HG03439 (cell line): ENCODE results near the gene RASAL1.
"Not testable (repeated sequence)": the region's sequence is repeated elsewhere in the genome, so short reads cannot be mapped to it uniquely, and the experiment has no call there.

Experiments
- ATAC-seq: cut with Tn5 transposase; IDR thresholded peaks from one replicate; pipeline ENCODE4 v1.9.1; 2021; ENCODE audit warnings: mild to moderate bottlenecking, moderate library complexity; ENCODE audit not compliant: unreplicated experiment

The RASAL1 gene

DNA sequence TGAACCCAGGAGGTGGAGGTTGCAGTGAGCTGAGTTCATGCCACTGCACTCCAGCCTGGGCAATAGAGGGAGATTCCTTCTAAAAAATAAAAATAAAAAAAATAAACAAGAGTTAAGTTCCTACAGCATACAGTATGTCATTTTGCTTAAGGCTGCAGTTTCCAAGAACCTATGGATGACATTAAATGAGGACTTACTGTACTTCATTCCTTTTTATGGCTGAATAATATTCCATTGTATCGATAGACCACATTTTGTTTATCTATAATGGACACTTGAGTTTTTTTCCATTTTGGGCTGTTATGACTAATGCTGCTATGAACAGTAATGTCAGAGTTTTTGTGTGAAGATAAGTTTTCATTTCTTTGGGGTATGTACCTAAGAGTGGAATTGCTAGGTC is 17.4 kb downstream of the RASAL1 start:
- no peak for ATAC-seq

DNA sequence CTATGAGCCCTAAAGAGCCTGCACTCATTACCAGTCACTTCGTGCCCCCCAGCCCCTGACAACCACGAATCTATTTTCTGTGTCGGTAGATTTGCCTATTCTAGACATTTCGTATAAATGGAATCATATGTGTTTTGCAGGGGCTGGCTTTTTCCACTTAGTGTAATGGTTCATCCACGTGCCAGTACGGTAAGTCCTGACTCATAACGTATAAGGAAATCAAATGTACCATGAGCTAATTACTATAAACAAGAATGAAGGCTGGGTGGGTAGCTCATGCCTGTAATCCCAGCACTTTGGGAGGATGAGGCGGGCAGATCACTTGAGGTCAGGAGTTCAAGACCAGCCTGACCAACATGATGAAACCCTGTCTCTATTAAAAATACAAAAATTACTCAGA is 17.9 kb downstream of the RASAL1 start:
- not testable (repeated sequence) for ATAC-seq

DNA sequence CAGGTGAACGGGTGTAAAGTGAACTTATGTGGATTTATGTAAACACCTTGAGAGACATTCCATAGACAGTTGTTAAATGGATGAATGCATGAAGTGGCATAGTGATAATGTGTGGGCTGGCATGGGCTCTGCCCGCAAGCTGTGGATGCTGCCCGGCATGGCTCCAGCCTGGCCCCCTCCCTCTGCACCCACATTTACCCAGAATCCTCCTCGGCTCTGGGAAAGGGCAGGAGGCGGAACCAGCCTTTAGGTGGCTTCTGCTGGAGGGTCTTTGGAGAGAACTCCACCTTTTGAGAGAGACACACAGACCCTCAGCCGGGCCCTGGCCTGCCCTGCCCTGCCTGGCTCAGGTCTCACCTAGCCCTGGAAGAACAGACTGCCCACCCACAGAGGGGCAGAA is 18.7 kb downstream of the RASAL1 start:
- ATAC-seq: no peak

GRCh38 chr12:113115455-113116126 is 20.0 kb downstream of the RASAL1 start:
- ATAC-seq: no peak

DNA sequence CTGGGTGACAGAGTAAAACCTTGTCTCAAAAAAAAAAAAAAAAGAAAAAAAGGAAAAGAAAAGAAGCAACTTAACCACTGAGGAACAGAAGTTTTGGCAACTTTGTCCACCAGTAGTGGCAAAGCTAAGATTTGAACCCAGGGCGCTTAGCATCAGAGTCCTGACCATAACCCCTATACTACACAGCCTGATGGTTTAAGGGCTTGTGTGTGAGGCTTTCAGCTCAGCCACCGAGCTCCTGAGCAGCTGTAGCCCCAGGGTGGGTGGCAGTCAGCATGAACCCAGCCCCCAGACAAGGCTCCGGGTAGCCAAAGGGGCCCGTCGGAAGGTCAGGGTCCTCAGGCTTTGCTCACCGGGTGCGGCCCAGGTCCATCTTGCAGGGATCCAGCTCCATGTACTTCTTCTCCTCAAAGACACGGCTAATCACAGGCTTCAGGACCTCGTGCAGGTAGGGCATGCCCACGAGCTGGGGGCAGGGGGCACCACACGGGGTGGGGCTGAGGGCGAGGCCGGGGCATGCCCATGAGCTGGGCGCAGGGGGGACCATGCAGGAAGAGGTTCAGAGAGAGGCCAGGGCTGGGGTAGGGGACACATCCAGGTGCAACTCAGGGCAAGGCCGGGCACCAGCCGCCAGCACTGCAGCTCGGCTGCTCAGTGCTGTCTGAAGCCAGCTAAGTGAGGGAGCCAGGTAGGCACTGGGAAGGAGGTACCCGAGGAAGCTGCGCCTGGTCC is 20.9 kb downstream of the RASAL1 start:
- ATAC-seq: no peak

DNA sequence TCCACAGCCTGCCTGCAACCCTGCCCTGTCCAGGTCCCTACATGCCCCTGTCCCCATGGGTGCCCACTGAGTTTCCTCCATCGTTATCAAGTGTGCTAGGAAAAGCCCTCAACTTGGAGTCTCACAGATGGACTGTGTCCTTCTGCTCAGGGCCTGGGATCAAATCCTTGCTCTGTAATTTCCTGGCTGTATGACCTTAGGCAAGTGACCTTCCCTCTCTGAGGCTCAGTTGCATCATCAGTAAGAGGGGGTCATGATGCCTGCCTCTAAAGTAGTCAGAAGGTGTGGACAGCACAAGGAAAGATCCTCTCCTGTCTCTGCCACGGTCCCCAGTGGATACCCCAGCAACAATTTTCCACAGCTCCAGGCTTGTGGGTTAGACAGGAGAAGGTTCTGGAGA is 22.2 kb downstream of the RASAL1 start:
- no peak for ATAC-seq

DNA sequence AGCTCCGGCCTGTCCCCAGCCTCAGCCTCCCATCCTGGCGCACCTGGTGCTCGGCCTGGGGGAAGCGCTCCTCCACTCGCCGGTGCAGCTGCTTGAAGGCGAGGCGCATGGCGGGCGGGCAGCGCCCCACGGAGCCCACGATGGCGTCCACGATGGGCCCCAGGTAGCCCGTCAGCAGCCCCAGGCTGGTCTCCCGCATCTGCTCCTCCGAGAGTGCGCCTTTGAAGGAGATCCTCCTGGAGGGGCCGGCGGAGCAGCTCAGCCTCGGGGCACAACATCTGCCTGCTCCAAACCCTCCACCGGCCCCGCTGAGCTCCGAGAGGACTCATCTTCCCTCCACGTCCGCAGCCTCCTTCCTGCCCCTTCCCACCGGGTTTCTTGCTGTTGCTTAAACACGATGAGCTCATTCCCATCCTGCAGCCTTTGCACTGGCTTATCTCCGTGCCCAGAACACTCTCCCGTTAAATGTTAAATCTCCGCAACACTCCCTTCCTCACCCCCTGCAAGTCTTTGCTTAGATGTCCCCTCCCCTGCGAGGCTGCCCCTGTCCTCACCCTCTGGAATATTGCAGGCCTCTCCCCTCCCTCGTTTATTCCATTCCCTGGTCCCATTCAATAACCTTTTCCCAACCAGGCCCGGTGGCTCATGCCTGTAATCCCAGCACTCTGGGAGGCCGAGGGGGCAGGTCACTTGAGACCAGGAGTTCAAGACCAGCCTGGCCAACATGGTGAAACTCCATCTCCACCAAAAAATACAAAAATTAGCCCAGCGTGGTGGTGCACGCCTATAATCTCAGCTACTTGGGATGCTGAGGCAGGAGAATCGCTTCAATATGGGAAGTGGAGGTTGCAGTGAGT is 23.3 kb downstream of the RASAL1 start:
- ATAC-seq: no peak

DNA sequence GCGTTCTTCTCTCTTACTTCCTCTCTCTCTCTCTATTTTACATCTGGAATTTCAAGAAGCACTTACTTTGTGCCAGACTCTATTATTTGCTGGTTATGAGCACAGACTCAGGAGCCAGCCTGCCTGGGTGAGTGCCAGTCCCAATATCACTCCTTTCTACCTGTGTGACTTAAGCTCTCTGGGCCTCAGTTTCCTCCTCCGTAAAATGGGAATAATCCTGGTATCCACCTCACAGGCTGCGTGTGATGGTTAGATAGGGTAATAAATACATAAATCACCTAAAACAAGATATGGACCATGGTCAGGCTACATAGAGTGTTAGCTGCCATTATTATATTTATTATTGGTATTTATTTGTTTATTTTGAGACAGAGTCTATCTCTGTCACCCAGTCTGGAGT is 24.3 kb downstream of the RASAL1 start:
- no peak for ATAC-seq

DNA sequence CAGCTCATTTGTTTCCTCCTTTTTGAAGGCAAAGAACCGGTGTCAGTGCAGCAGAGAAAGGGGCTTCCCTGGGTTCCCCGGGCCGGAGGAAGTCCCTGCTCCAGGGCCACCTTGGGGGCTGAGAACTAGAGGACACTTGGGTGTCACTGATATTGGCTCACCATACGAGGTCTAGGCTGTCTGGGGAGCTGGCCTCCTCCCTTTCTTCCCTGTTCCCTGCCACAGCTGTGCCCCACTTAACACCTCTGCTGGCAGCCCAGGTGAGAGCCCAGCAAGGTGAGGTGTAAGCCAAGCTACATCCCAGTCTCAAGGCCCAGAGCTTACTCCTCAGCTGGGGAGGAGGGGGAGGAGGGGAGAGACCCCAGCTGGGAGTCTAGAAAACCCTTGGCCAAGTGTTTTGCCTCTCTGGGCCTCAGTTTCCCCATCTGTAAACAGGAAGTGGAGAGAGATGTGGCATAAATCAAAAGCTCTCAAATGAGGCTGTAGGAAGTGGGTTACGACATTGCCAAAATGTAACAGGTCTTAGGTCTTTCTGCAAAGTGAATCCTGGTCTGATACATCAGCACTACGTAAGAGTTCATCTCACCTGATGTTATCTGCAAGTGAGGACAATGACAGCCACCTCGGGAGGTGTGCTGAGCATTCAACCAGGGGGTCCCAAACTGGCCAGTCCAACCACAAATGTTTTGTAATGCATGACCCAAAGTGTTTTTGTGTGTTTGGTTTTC is 25.5 kb downstream of the RASAL1 start:
- no peak for ATAC-seq

GRCh38 chr12:113109360-113109759 is 26.2 kb downstream of the RASAL1 start:
- ATAC-seq: no peak

- no peak for ATAC-seq
Measured at GRCh38 chr12:113108308-113108707, 27.3 kb downstream of the RASAL1 start.

DNA sequence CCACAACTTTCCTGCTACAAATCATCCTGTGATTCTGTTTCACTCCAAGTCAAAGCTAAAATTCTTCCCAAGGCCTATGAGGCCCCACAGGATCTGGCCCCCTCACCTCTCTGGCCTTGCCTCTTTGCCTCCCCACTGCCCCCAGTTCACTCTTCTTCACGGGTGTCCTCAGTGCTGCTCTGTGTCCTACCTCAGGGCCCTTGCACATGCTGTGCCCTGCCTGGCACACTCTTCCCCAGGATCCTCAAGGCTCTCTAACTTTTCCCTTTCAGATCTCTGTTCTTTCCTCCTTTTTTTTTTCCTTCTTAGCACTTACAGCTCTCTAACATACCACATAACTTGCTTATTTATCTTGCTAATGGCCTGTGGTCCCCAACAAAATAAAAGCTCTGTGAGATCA is 29.2 kb downstream of the RASAL1 start:
- ATAC-seq: no peak

- ATAC-seq: no peak
Measured at GRCh38 chr12:113105606-113106271, 29.8 kb downstream of the RASAL1 start.

DNA sequence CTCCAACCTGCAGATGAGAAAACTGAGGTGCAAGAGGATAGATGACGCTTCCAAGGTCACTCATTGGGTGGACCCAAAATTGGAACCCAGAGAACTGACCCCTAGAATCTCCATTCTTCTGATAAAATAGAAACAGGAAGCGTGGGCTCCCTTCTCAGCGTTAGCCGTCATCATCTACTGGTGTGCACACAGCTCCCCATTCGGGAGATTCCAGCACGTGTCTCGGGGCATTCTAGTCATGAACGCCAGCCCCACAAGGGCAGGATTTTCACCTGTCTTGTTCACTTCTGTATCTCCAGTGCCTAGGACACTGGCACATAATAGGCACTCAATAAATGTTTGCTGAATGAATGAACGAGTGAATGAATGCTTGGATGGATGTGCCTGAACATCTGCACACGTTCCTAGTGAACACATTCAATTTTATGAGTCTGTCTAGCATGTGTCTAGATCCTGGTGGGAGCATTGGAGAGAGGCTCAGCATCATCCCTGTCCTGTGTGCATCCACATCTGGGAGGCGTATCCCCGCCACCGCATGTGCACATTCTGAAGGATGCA is 30.5 kb downstream of the RASAL1 start:
- ATAC-seq: no peak

GRCh38 chr12:113103756-113104450 is 31.7 kb downstream of the RASAL1 start:
- no peak for ATAC-seq

- ATAC-seq: no peak
Measured at GRCh38 chr12:113102811-113103210, 32.8 kb downstream of the RASAL1 start.

- no peak for ATAC-seq
Measured at GRCh38 chr12:113101751-113102150, 33.8 kb downstream of the RASAL1 start.

GRCh38 chr12:113099764-113100163 is 35.8 kb downstream of the RASAL1 start:
- no peak for ATAC-seq

DNA sequence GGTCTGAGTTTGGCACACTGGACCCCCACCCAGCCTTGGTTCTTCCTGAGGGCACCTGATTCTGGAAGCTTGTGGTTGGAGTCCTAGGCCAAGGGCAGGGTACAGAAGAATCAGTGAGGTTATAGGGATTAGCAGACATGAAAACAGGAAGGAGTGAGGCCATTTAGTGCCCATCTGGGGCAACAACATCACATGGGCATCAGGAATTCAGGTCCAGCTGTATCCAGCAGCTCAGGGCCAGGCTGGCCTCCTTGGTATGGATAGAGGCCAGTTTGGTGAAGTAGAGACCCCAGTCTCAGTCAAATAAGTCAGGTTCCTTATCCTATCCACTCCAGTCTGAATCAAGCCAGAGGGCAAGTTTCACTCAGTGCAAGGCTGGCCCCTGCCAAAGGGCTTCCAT is 36.2 kb downstream of the RASAL1 start:
- no peak for ATAC-seq
